Right kidney (tissue), 1 donor: ENCODE measurements around the gene MBNL2.

Experiments
- DNase-seq: peaks from one replicate; pipeline ENCODE4 v3.0.0-alpha.2; 2016

The MBNL2 gene

GRCh38 chr13:97274829-97275649 is 52.9 kb downstream of the MBNL2 start:
- DNase-seq: no peak

GRCh38 chr13:97275776-97276501 is 53.8 kb downstream of the MBNL2 start:
- DNase-seq: no peak

GRCh38 chr13:97276862-97277269 is 54.7 kb downstream of the MBNL2 start:
- no peak for DNase-seq

GRCh38 chr13:97278435-97279411 is 56.6 kb downstream of the MBNL2 start:
- no peak for DNase-seq

- no peak for DNase-seq
These were observed 57.8 kb downstream of the MBNL2 start for GRCh38 chr13:97279913-97280312.

- DNase-seq: no peak
These were observed 58.3 kb downstream of the MBNL2 start for GRCh38 chr13:97280478-97280877.

- no peak for DNase-seq
These were observed 58.9 kb downstream of the MBNL2 start for GRCh38 chr13:97281028-97281427.

GRCh38 chr13:97282705-97283104 is 60.6 kb downstream of the MBNL2 start:
- DNase-seq: no peak

GRCh38 chr13:97283888-97284287 is 61.8 kb downstream of the MBNL2 start:
- DNase-seq: no peak

GRCh38 chr13:97284558-97284957 is 62.4 kb downstream of the MBNL2 start:
- DNase-seq: no peak

GRCh38 chr13:97285221-97285955 is 63.3 kb downstream of the MBNL2 start:
- no peak for DNase-seq

- DNase-seq: no peak
These were observed 64.3 kb downstream of the MBNL2 start for GRCh38 chr13:97286317-97287046.

- DNase-seq: no peak
These were observed 64.9 kb downstream of the MBNL2 start for GRCh38 chr13:97287047-97287383.

- no peak for DNase-seq
These were observed 66.4 kb downstream of the MBNL2 start for GRCh38 chr13:97288486-97288900.

- no peak for DNase-seq
These were observed 67.6 kb downstream of the MBNL2 start for GRCh38 chr13:97289514-97290298.

- DNase-seq: no peak
These were observed 73.4 kb downstream of the MBNL2 start for GRCh38 chr13:97295283-97296182.

- DNase-seq: no peak
These were observed 74.6 kb downstream of the MBNL2 start for GRCh38 chr13:97296740-97297139.

- no peak for DNase-seq
These were observed 76.7 kb downstream of the MBNL2 start for GRCh38 chr13:97298816-97299215.

- no peak for DNase-seq
These were observed 78.7 kb downstream of the MBNL2 start for GRCh38 chr13:97300871-97301270.
